ENCODE measurements around the gene TBX10.
"Not testable (repeated sequence)": the region's sequence is repeated elsewhere in the genome, so short reads cannot be mapped to it uniquely, and the experiment has no call there.

- TF ChIP-seq EZH2 (IDR thresholded peaks at IDR 0.05; ENCODE audit: insufficient read depth, poor library complexity, severe bottlenecking); EZH2phosphoT487 (IDR thresholded peaks at IDR 0.05; ENCODE audit: insufficient read depth, low read depth): not testable (repeated sequence)
Observed at GRCh38 chr11:67623795-67624194, 15.8 kb downstream of the TBX10 start.
